Sigmoid colon (tissue), 7 donors: ENCODE data around the gene CCDC102A. TPM values are rescaled to one million over a fixed set of nuclear protein-coding genes. Genes with fewer than 3 reads are reported as not detected.

Source experiments
- DNase-seq: peaks from one replicate; pipeline ENCODE4 v3.0.0-alpha.2; 2019
- H3K27ac ChIP-seq, 4 donors: fragments of 200-600 bp; sonication (generic); one replicate each; pipeline ENCODE4 v1.5.1; 2016 to 2019; ENCODE audit warnings: mild to moderate bottlenecking in 1 of 4
- H3K27me3 ChIP-seq, 3 donors: fragments of 200-600 bp; sonication (generic); one replicate each; pipeline ENCODE4 v1.5.1; 2019; ENCODE audit warnings: mild to moderate bottlenecking in 1 of 3
- H3K36me3 ChIP-seq, 4 donors: fragments of 200-600 bp; sonication (generic); one replicate each; pipeline ENCODE4 v1.5.1; 2016 to 2019
- H3K4me1 ChIP-seq, 4 donors: fragments of 200-600 bp; sonication (generic); one replicate each; pipeline ENCODE4 v1.5.1; 2017 to 2019
- H3K4me3 ChIP-seq, 4 donors: fragments of 200-600 bp; sonication (generic); one replicate each; pipeline ENCODE4 v1.5.1; 2017 to 2019; ENCODE audit warnings: mild to moderate bottlenecking in 2 of 4, moderate library complexity in 1 of 4
- H3K9me3 ChIP-seq, 4 donors: fragments of 200-600 bp in 3 of 4; sonication (generic) in 3 of 4; one replicate each; pipeline versions ENCODE4 v1.5.1 to v1.6.1; 2013 to 2019
- EP300 ChIP-seq, 4 donors: sonication (generic); formaldehyde crosslinking; IDR thresholded peaks; one replicate each; pipeline ENCODE4 v1.6.1; 2017; ENCODE audit warnings: antibody characterized with exemption in 4 of 4
- POLR2A ChIP-seq, 2 donors: fragments of 450-650 bp; IDR thresholded peaks; one replicate each; pipeline ENCODE4 v1.6.1; 2016; ENCODE audit warnings: antibody characterized with exemption in 2 of 2, mild to moderate bottlenecking in 2 of 2, moderate library complexity in 2 of 2
- POLR2AphosphoS5 ChIP-seq, 4 donors: sonication (generic); formaldehyde crosslinking; IDR thresholded peaks; one replicate each; pipeline ENCODE4 v1.6.1; 2017; ENCODE audit warnings: antibody characterized with exemption in 4 of 4
- WGBS, 2 donors: extraction: QIAGEN DNeasy Blood & Tissue Kit; methylation state at CpG; one replicate each; pipeline ENCODE4 v1.1.7; 2013; 5-methylcytosine and 5-hydroxymethylcytosine counted together
- intact Hi-C: fragments of 100-400 bp; cut with DNase I; formaldehyde crosslinking; loops from one replicate; pipeline ENCODE4 v1.15.1; 2023
- polyA plus RNA-seq, 3 donors: library from polyadenylated mRNA; stranded (reverse); fragments of 200-250 nt; gene quantifications; one replicate each; pipeline ENCODE4 v1.2.3, GENCODE V29; 2013
- total RNA-seq, 4 donors: library from RNA; depleted of rRNA; stranded (reverse); fragments of >200 nt; gene quantifications; one replicate each; pipeline ENCODE4 v1.1.0, GENCODE V29; 2016
- TF ChIP-seq, protein P1 (sequence below), 4 experiments: fragments of 450-650 bp in 3 of 4; fragments of 200-600 bp in 1 of 4; IDR thresholded peaks; one replicate each; pipeline ENCODE4 v1.5.1; 2016 to 2019; ENCODE audit warnings: antibody characterized with exemption in 4 of 4, mild to moderate bottlenecking in 3 of 4, moderate library complexity in 2 of 4
- donor health status: healthy with polysubstance abuse.
- donor health status: Bipolar disorder and iron deficiency.
- donor health status: healthy.

Gene CCDC102A
- total and polyA plus RNA-seq, 7 donors = 1.6 to 46.8 (median 17.8) TPM

DNA sequence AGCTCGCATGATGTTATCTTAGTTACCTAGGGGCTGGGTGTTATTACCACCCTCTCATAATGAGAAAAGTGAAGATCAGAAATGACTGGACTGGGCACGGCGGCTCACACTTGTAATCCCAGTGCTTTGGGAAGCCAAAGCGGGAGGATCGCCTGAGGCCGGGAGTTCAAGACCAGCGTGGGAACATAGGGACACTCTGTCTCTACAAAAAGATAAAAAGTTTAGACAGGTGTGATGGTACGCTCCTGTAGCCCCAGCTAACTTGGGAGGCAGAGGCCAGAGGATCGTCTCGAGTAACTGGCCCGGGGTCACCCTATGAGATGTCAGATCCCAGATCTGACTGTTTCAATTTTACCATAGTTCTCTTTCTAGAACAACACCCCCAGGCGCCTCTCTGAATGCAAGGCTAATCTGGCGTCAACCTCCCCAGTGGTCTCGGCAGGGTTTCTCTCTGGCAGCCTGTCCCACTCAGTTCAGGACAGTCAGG, 1.9 kb upstream of the CCDC102A start:
- Histone ChIP-seq H3K27me3 (no peaks in the 10 kb centered on the region), H3K9me3 (no peaks in the 10 kb centered on the region), H3K4me1 (peaks cover 0 to 35% (median 31%) of the 10 kb centered on the region in 4 donors), H3K4me3 (no peak overlapping the region), H3K36me3 (no peaks in the 10 kb centered on the region), H3K27ac (no peak overlapping the region)
- DNase-seq = no peak
- WGBS, 2 donors = 80 to 83% methylated on average over 14 of the region's 14 CpGs
- intact Hi-C loops = loop anchor here (5.0 to 10.0 kb wide), 3 partner anchors 236 to 467 kb away; partner anchors contain the start of genes PSME3IP1, RSPRY1, USB1 and ZNF319
- TF ChIP-seq POLR2A (IDR thresholded peaks at IDR 0.05) (no peak), EP300 (IDR thresholded peaks at IDR 0.05) (no peak), POLR2AphosphoS5 (IDR thresholded peaks at IDR 0.05) (no peak)
- TF ChIP-seq, protein P1, sequence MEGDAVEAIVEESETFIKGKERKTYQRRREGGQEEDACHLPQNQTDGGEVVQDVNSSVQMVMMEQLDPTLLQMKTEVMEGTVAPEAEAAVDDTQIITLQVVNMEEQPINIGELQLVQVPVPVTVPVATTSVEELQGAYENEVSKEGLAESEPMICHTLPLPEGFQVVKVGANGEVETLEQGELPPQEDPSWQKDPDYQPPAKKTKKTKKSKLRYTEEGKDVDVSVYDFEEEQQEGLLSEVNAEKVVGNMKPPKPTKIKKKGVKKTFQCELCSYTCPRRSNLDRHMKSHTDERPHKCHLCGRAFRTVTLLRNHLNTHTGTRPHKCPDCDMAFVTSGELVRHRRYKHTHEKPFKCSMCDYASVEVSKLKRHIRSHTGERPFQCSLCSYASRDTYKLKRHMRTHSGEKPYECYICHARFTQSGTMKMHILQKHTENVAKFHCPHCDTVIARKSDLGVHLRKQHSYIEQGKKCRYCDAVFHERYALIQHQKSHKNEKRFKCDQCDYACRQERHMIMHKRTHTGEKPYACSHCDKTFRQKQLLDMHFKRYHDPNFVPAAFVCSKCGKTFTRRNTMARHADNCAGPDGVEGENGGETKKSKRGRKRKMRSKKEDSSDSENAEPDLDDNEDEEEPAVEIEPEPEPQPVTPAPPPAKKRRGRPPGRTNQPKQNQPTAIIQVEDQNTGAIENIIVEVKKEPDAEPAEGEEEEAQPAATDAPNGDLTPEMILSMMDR (IDR thresholded peaks at IDR 0.05) = no peak

DNA sequence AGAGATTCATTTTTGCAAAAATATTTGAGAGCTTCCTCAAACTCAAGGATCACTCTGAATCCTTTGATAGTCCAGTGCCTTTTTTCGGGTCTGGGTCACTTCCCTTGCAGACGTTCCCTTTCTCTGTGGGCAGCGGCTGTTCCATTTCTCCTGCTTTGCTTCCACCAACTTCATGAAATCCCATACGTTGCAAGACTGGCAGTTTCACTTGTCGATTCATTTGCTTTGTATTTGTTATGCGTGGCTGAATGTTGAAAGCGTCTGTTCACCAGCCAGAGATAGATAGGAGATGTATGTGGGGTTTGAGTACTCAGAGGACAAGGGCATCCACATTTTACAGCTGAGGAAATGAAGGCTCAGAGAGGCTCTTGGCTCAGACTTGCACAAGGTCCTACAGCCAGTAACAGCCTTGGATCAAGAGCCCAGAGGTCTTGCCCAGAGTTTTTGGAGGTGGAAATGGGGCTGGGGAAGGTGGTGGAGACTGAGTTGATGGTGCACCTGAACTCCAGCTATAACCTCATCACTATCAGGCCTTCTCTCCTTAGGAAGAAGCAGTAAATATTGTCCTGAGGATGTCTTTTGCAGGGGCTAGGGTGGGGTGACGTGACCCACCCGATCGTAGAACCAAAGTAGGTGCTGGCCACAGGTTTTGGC, 1.3 kb upstream of the CCDC102A start:
- DNase-seq = no peak
- no peak for TF ChIP-seq POLR2AphosphoS5 (IDR thresholded peaks at IDR 0.05)
- TF ChIP-seq POLR2A (IDR thresholded peaks at IDR 0.05) = no peak
- TF ChIP-seq EP300 (IDR thresholded peaks at IDR 0.05) = no peak
- TF ChIP-seq, protein P1 (IDR thresholded peaks at IDR 0.05) = no peak
- WGBS, 2 donors = 54 to 72% methylated on average over 10 of the region's 10 CpGs
- H3K27ac ChIP-seq = peak overlapping the region in 1 of 4 donors; percentile 88
- intact Hi-C loops = loop anchor here (2.0 to 10.0 kb wide), 4 partner anchors 51 to 467 kb away; partner anchors contain the start of genes DOK4, PSME3IP1, RSPRY1 and USB1
- H3K36me3 ChIP-seq = no peaks in the 10 kb centered on the region
- H3K27me3 ChIP-seq = no peaks in the 10 kb centered on the region
- no peaks in the 10 kb centered on the region for H3K9me3 ChIP-seq
- peaks cover 0 to 40% (median 36%) of the 10 kb centered on the region in 4 donors for H3K4me1 ChIP-seq
- H3K4me3 ChIP-seq = no peak overlapping the region

DNA sequence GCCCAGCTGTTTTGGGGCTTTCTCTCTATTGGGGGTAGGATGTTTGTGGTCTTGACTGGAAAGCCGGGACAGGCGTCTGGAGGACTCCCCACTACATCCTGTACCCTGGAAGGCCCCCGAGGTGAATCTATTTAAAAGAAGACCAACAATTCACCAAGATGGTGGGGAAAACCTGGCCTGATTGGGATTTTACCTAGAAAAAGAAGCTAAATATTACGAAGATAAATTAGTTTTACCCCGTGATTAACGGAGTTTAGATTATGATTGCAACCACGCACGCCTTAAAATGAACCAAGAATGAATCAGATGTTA, 779 bp upstream of the CCDC102A start:
- no peaks in the 10 kb centered on the region for H3K27me3 ChIP-seq
- WGBS, 2 donors = 26 to 36% methylated on average over 8 of the region's 8 CpGs
- peak overlapping the region; percentile 88 to 94 (median 90) for H3K27ac ChIP-seq
- H3K4me1 ChIP-seq = peaks cover 0 to 46% (median 42%) of the 10 kb centered on the region in 4 donors
- peak overlapping the region; percentile 72 to 87 (median 78) for H3K4me3 ChIP-seq
- intact Hi-C loops = loop anchor here (2.0 to 10.0 kb wide), 4 partner anchors 50 to 468 kb away; partner anchors contain the start of genes DOK4, PSME3IP1, RSPRY1 and USB1
- no peak for DNase-seq
- H3K36me3 ChIP-seq = no peaks in the 10 kb centered on the region
- no peaks in the 10 kb centered on the region for H3K9me3 ChIP-seq
- TF ChIP-seq EP300 (IDR thresholded peaks at IDR 0.05) = no peak
- TF ChIP-seq POLR2AphosphoS5 (IDR thresholded peaks at IDR 0.05) = no peak
- no peak for TF ChIP-seq POLR2A (IDR thresholded peaks at IDR 0.05)
- TF ChIP-seq, protein P1 (IDR thresholded peaks at IDR 0.05) = no peak

DNA sequence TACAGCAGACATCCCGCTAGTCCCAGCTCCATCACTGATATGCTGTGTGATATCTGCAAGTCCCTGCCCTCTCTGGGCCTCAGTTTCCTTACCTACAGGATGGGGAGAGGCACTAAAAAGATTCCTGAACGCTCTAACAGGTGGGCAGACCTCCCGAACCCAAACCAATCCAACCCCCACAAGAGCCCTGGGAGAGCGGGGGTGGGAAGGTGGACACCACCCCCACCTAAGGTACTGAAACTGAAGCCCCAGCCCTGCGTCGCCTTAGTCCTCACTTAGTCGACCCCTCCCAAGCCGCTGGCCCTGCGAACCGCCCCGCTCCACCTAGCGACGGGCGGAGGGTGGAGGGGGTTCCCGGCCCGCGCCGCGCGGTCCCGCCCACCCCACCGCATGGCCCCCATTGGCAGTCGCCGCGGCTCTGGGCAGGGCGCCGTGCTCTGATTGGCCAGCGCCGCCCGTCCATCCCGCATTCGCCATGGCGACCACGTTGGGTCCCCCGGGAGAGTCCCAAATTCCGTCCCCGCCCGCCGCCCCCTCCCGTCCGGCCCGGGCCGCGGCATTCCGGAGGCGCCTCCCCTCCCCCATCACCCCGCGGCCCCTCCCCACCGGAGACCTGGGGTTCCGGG, 578 bp downstream of the CCDC102A start:
- peak overlapping the region; percentile 88 to 94 (median 90) for H3K27ac ChIP-seq
- H3K4me1 ChIP-seq = peaks cover 0 to 56% (median 50%) of the 10 kb centered on the region in 4 donors
- peak; percentile 97 for DNase-seq
- intact Hi-C loops = loop anchor here (2.0 to 10.0 kb wide), 4 partner anchors 49 to 469 kb away; partner anchors contain the start of genes DOK4, PSME3IP1, RSPRY1 and USB1
- 2% methylated on average over 50 of the region's 50 CpGs for WGBS, 2 donors
- H3K9me3 ChIP-seq = no peaks in the 10 kb centered on the region
- H3K4me3 ChIP-seq = peak overlapping the region; percentile 72 to 87 (median 78)
- H3K36me3 ChIP-seq = no peaks in the 10 kb centered on the region
- no peaks in the 10 kb centered on the region for H3K27me3 ChIP-seq
- TF ChIP-seq EP300 (IDR thresholded peaks at IDR 0.05) = no peak
- TF ChIP-seq POLR2A (IDR thresholded peaks at IDR 0.05) = peak in 1 of 2 donors; percentile 15
- TF ChIP-seq, protein P1 (IDR thresholded peaks at IDR 0.05) = peak in 1 of 4 experiments; percentile 14
- TF ChIP-seq POLR2AphosphoS5 (IDR thresholded peaks at IDR 0.05) = peak in 3 of 4 donors; percentile 14 to 59 (median 34)
